Tibial nerve (tissue), 4 donors: ENCODE results near the gene FKBP1C.

Experiments used
- EP300 ChIP-seq, 2 donors: sonication (generic); formaldehyde crosslinking; IDR thresholded peaks; one replicate each; pipeline ENCODE4 v1.6.1; 2017; ENCODE audit warnings: antibody characterized with exemption in 2 of 2, mild to moderate bottlenecking in 1 of 2
- POLR2A ChIP-seq, 2 donors: fragments of 450-650 bp; IDR thresholded peaks; one replicate each; pipeline ENCODE4 v1.6.1; 2017; ENCODE audit warnings: antibody characterized with exemption in 2 of 2, mild to moderate bottlenecking in 2 of 2, moderate library complexity in 2 of 2
- TF ChIP-seq, protein P1 (sequence below), 5 experiments: fragments of 200-600 bp in 3 of 5; fragments of 450-650 bp in 2 of 5; sonication (generic) in 3 of 5; IDR thresholded peaks; one replicate each; pipeline ENCODE4 v1.5.1; 2016 to 2019; ENCODE audit warnings: antibody characterized with exemption in 5 of 5, mild to moderate bottlenecking in 3 of 5, moderate library complexity in 2 of 5

GRCh38 chr6:63249875-63250482 lies 38.7 kb downstream of the FKBP1C start:
- no peak for TF ChIP-seq POLR2A (IDR thresholded peaks at IDR 0.05)
- TF ChIP-seq, protein P1, sequence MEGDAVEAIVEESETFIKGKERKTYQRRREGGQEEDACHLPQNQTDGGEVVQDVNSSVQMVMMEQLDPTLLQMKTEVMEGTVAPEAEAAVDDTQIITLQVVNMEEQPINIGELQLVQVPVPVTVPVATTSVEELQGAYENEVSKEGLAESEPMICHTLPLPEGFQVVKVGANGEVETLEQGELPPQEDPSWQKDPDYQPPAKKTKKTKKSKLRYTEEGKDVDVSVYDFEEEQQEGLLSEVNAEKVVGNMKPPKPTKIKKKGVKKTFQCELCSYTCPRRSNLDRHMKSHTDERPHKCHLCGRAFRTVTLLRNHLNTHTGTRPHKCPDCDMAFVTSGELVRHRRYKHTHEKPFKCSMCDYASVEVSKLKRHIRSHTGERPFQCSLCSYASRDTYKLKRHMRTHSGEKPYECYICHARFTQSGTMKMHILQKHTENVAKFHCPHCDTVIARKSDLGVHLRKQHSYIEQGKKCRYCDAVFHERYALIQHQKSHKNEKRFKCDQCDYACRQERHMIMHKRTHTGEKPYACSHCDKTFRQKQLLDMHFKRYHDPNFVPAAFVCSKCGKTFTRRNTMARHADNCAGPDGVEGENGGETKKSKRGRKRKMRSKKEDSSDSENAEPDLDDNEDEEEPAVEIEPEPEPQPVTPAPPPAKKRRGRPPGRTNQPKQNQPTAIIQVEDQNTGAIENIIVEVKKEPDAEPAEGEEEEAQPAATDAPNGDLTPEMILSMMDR (IDR thresholded peaks at IDR 0.05) = no peak
- no peak for TF ChIP-seq EP300 (IDR thresholded peaks at IDR 0.05)
